Activated CD8-positive, alpha-beta memory T cell treated with anti-CD3 and anti-CD28 coated beads for 1 hour (primary cell): Measurements from ENCODE around the gene HHIPL1.

Experiments used
- DNase-seq, 2 donors: peaks; one replicate each; pipeline ENCODE4 v3.0.0-alpha.2; 2020; ENCODE audit warnings: low read depth in 1 of 2; ENCODE audit errors: extremely low read depth in 1 of 2

The HHIPL1 gene

DNA sequence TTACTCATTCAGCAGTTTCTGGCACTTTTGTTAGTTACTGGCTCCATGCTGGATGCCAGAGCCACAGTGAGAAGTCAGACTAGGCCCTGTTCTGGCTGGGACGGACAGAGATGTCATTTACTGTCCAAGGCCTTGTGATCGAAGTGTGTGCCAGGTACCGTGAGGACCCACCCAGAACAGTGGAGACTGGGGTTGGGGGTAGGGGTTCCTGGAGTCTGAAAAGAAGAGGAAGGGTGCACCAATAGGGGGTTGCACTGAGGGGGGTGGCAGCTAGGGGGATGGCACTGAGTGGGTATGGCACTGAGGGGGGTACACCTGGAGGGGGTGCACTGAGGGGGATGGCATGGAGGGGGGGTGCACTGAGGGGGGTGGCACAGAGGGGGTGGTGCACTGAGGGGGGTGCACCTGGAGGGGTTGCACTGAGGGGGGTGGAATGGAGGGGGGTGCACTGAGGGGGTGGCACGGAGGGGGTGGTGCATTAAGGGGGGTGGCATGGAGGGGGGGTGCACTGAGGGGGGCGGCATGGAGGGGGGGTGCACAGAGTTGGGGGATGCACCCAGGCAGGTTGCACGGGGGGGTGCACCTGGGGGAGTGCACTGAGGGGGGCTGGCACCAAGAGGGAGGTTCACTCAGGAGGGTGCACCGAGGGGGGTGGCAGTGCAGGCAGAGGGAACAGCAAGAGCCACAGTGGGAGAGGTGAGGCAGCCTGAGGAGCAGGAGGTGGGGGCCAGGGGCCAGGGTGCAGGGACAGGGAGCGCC lies 28.6 kb downstream of the HHIPL1 start:
- no peak for DNase-seq

DNA sequence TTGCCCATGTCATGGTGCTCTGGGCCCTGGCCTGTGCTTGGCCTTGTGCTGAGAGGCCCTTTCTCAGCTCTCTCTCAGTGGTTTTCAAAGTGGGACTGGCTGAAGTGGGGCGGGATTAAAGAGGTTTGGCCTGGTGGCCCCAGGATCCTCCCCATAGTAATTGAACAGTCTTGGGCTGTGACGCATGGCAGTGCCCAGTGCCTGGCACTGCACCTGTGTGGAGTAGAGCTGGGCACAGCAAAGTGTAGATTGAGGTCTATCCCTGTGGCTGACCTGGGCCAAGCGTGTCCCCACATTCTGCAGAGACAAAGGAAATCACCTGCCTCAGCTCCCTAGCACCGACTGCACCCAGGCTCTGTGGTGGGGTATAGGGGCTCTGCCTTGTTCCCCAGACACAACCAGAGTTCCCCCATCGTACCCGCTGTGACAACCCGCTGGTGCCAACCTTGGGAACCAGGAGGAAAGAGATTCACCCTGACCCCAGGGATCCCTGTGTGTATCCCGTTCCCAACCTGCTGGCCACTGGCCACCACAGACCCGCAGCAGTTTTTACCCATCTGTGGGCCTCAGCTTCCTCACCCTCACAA lies 29.2 kb downstream of the HHIPL1 start:
- DNase-seq: no peak

DNA sequence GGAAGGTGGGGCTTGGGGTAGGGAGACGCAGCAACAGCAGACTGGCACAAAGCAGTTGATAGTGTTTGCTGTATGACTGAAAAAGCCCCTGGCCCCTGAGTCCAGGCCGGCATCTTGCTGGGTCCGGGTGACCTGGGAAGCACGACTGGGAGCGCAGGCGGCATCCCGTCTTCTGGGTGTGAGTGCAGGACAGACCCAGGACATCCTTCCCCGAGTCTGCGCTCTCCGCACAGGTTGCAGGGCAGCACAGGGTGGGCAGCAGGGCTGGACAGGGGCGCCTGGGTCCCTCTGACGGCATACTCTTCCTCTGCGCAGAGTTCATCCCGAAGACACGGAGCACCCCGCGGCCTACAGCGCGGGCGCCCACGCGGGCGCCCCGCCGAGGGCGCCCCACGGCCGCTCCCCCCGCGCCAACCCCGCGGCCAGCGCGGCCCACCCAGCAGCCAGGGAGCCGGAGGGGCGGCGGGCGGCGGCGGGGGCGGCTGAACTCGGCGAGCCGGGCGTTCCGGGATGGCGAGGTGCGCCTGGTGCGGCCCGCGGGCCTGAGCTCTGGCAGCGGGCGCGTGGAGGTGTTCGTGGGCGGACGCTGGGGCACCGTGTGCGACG lies 29.9 kb downstream of the HHIPL1 start:
- DNase-seq: no peak

GRCh38 chr14:99675382-99675835 lies 30.5 kb downstream of the HHIPL1 start:
- no peak for DNase-seq

DNA sequence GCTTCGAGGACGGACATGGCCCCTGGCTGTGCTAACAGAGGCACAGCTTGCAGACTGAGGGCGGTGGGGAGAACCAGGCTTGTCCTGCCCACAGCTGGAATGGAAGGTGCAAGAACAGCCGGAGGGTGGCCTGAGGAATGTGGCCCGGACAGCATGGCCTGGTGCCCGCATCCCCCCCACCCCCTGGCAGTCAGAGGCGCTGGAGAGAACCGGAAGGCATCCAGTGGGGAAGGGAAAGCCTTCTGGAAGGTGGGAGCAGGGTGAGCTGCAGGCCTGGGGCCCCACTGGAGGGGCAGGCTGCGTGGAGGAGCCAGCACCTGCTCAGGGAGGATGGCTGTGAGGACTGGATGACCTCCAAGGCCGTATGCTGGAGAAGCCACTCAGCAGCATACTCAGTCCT lies 31.0 kb downstream of the HHIPL1 start:
- no peak for DNase-seq

GRCh38 chr14:99676657-99677056 lies 31.7 kb downstream of the HHIPL1 start:
- no peak for DNase-seq

DNA sequence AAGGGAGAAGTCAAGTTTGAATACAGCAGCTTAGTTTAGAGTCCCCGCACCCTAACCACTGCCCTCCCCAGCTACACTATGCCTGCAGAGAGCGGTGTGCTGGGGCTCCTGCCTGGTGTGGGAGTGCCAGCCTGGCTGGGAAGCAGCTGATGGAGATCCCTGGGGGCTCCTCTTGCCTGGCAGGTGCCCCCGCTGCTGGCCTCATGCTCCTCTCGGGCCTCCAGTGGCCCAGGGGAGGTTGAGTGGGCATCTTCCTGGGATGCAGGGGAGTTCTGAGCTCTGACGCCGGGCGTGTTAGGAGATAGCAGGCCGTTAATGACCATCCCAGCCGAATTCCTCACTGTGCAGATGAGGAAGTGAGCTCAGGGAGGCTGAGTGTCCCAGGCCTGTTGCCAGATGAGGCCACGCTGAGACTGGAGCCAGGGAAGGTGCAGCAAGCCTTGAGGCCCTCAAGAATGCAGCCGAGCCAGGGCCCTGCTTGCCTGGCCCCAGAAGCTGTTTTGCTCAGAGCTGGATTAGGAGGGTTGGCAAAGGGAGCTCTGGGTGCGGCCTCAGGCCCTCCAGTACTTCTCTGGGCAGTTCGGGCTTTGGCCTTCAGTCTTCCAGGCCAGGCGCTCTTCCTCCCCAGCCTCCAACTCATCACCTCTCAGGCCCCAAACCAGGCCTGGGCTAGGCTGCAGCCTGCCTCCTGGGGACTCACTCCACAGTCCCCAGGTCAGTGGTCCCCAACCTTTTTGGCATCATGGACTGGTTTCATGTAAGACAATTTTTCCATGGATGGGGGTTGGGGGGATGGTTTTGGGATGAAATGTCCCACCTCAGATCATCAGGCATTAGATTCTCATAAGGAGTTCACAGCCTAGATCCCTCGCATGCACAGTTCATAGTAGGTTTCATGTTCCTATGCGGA lies 32.6 kb downstream of the HHIPL1 start:
- DNase-seq: no peak

GRCh38 chr14:99678198-99678597 lies 33.3 kb downstream of the HHIPL1 start:
- DNase-seq: no peak

- DNase-seq: no peak
These were observed 34.2 kb downstream of the HHIPL1 start for GRCh38 chr14:99679111-99679510.

DNA sequence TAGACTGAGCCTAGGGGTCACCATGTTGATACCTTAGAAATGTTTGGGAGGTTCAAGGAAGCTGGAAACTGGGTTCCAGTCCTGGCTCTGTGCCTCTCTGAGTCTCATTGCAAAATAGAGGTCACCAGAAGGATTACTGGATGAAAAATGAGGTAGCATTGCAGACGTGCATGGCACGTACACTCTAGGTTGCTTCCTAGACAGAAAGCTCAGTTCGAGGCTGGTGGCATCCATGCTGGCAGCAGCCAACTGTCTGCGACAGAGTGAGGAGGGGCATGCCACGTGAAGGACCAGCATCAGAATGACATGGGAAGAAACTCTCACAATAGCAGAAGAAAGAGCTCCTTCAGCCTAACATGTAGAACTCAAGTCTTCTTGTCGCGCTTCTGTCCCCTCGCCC lies 34.6 kb downstream of the HHIPL1 start:
- no peak for DNase-seq

DNA sequence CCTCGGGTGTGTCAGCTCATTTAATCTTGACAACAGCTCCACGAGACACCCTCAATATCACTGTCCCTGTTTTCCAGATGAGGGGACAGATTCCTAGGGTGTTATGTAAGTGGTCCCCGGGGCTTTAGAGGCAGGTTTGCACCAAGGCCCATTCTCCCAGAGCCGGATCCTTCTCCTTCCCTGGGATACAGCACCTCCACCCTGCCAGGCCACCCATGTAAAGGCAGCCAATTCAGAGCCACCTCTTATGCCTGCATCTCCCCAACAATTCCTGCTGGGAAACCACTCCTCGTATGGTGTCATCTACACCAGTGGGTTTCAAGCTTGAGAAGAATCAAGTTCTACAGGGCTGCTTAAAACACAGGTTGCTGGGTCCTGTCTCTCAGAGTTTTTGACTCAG lies 35.1 kb downstream of the HHIPL1 start:
- DNase-seq: no peak

DNA sequence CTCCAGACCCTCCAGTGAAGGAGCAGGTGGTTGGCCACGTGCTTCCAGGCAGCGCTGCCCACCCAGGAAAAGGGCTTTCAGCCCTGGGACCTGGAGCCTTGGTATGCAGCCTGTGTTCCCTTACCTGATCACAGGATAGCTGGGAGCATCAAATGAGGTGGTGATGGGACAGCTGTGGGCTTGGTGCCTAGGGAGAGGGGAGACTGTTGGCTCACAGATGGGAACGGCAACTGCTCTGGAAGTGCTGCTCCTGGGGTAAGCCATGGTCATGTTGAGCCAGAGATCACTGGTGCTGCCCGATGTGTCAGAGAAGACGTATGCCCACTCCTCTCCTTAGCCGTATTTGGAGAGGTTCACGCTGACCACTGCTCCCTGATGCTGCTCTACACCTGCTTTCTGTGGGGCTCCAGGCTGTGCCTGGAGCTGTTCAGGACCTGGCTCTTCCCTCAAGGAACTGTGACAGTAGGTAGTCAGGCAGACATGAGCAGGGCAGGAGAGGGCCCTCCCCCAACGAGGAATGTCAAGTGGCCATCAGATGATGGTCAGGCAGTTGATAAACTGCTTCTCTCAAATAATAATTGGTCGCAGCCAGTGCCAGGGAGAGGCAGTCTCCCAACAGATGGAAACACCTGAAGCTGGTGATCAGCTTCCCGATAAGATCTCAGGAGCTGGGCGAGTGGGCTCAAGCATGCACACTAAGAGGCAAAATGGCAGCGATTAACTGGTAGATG lies 36.3 kb downstream of the HHIPL1 start:
- DNase-seq: no peak

GRCh38 chr14:99681832-99682148 lies 36.9 kb downstream of the HHIPL1 start:
- no peak for DNase-seq

DNA sequence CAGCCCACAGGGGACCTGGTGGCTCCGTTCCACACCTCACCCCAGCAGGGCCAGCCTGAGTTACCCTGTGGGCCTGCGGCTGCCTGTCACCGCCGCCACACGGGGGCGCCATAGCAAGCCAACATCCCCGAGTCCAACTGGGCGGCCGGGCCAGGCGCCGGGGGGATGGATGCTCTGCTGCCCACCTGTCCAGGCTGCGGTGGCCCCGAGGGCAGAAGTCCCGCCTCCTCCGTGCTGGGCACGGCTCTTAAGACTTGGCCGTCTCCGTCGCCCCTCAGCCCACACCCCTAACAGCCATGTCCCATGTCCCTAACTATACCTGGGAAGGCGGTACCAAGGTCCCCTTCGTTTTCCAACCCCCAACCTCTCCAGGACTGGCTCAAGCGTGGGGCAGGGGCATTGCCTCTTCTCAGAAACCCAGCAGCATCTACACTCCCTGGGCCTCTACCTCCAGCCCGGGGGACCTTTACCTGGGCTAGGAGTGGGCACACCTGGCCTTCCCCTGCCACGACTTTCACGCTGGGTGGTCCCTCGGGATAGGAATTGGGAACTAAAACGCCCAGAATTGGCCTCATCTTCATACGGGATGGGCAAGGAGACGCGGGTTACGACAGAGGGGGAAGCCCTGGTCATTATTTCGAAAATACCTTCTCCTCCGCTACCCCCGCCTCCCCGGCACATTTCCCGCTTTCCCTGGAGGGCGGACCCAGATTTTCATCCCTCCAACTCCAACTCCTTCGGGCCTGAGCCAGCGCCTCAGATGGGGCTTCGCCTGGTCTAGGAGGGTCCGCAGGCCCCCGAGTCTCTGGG lies 38.1 kb downstream of the HHIPL1 start:
- peak; percentile 51 to 76 for DNase-seq

- peak; percentile 99 to 100 for DNase-seq
These were observed 38.9 kb downstream of the HHIPL1 start, which contains the start of gene CYP46A1 for GRCh38 chr14:99683619-99684409. Gene CYP46A1 (plus strand): TSS chr14:99684298. CDS start chr14:99684418, 120 bp downstream.

DNA sequence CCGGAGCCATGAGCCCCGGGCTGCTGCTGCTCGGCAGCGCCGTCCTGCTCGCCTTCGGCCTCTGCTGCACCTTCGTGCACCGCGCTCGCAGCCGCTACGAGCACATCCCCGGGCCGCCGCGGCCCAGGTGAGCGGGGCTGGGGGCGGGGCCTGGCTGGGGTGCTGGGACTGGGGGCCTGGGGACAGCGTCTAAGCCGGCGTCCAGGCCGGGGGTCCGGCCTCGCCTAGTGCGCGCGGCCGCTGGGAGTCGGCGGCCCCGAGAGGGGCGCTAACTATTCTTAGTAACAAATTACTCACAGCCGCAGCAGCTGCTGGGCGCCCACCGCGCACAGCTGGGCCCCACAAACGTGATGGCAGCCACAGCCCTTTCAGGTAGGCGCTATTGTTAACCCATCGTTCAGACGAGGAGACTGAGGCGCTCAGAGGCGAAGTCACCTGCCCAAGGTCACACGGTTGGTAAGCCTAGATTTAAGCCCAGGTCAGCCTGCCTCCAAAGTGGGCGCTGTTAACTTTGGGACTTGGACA lies 39.5 kb downstream of the HHIPL1 start:
- no peak for DNase-seq

DNA sequence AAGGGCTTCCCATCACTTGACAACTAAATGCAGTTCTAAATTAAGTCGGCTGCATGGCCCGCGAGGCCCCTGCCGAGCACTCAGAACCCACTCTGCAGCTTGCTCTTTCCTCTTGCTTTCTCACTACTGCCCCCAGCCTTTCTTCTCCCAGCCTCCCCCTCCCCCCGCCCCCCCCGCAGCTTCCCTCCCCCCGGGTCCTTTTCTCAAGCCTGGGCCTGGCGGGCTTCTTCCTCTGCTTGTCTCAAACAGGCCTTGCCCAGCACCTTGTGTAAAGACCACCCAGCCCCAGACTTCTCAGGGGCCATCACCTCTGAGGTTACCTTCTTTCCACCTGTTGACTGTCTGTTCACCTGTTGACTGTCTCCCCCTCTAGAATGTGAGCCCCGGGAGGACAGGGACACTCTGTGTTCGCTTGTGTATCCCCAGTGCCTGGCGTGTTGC lies 40.2 kb downstream of the HHIPL1 start:
- no peak for DNase-seq

- DNase-seq: no peak
These were observed 40.7 kb downstream of the HHIPL1 start for GRCh38 chr14:99685596-99685995.
